Peyer's patch (tissue), 4 donors: ENCODE data around the gene CARMIL1.

Experiments used
- POLR2A ChIP-seq, 2 donors: fragments of 450-650 bp; IDR thresholded peaks; one replicate each; pipeline ENCODE4 v1.5.1; 2017; ENCODE audit warnings: antibody characterized with exemption in 2 of 2, mild to moderate bottlenecking in 2 of 2, moderate library complexity in 2 of 2
- TF ChIP-seq, protein P1 (sequence below), 6 experiments: fragments of 450-650 bp in 4 of 6; fragments of 200-600 bp in 2 of 6; sonication (generic) in 1 of 6; IDR thresholded peaks; one replicate each; pipeline ENCODE4 v1.5.1; 2017 to 2019; ENCODE audit warnings: antibody characterized with exemption in 6 of 6, mild to moderate bottlenecking in 3 of 6, moderate library complexity in 1 of 6

DNA sequence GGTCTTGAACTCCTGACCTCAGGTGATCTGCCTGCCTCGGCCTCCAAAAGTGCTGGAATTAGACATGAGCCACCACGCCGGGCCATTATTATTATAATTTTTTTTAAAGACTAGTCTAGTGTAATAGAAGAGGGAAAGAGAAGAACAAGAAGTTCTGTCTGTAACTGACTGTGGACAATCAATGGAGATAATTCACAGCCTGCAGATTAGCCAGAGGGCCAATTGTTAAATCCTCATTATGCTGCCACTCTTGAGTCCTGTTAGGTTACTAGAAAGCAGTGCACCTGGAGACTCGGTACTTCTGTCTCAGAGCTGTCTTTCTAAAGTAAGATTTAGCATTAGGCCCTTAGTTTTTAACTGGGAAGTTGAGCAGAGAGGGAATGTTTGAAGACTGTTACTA is 37.5 kb downstream of the CARMIL1 start:
- TF ChIP-seq, protein P1, sequence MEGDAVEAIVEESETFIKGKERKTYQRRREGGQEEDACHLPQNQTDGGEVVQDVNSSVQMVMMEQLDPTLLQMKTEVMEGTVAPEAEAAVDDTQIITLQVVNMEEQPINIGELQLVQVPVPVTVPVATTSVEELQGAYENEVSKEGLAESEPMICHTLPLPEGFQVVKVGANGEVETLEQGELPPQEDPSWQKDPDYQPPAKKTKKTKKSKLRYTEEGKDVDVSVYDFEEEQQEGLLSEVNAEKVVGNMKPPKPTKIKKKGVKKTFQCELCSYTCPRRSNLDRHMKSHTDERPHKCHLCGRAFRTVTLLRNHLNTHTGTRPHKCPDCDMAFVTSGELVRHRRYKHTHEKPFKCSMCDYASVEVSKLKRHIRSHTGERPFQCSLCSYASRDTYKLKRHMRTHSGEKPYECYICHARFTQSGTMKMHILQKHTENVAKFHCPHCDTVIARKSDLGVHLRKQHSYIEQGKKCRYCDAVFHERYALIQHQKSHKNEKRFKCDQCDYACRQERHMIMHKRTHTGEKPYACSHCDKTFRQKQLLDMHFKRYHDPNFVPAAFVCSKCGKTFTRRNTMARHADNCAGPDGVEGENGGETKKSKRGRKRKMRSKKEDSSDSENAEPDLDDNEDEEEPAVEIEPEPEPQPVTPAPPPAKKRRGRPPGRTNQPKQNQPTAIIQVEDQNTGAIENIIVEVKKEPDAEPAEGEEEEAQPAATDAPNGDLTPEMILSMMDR (IDR thresholded peaks at IDR 0.05), result no peak
- TF ChIP-seq POLR2A (IDR thresholded peaks at IDR 0.05), result no peak
